Measurements from ENCODE around the gene PARD3B.

DNA sequence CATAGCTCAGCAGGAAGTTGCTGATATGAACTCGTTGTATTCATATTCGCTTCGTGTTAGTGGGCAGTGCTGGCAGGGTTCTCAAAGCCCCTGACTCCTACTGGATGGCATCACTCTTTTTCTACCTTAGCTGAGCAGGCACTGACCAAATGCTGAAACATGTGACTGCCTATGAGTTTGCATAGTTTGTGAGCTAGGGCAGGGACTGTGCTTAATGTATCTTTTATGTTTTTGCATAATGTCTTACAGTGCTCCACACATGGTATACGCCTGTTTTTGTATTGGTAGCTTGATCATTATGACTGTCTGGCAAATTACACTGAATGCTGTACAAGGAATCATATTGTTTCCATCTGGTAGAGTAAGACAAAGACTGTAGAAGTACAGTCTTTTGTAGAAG is 305.3 kb downstream of the PARD3B start:
- TF ChIP-seq CTCF (IDR thresholded peaks at IDR 0.05) (no peak), POLR2A (IDR thresholded peaks at IDR 0.05) (no peak)

Data from lower leg skin (tissue), 3 donors.